NCI-H446 (cell line): ENCODE measurements around the gene VIPR1.
"Not testable (repeated sequence)": the region's sequence is repeated elsewhere in the genome, so short reads cannot be mapped to it uniquely, and the experiment has no call there.

ENCODE experiments used
- DNase-seq, 2 experiments: peaks; one replicate each; lab custom pipeline; 2025; lab: John Stamatoyannopoulos, UW

The VIPR1 gene

DNA sequence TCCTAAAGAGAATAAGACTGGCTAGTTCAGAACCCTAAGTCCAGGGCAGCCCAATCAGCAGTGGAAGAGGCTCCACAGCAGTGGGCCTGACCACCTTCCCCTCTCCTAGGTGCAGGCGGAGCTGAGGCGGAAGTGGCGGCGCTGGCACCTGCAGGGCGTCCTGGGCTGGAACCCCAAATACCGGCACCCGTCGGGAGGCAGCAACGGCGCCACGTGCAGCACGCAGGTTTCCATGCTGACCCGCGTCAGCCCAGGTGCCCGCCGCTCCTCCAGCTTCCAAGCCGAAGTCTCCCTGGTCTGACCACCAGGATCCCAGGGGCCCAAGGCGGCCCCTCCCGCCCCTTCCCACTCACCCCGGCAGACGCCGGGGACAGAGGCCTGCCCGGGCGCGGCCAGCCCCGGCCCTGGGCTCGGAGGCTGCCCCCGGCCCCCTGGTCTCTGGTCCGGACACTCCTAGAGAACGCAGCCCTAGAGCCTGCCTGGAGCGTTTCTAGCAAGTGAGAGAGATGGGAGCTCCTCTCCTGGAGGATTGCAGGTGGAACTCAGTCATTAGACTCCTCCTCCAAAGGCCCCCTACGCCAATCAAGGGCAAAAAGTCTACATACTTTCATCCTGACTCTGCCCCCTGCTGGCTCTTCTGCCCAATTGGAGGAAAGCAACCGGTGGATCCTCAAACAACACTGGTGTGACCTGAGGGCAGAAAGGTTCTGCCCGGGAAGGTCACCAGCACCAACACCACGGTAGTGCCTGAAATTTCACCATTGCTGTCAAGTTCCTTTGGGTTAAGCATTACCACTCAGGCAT, 33.7 kb downstream of the VIPR1 start:
- DNase-seq, result no peak

DNA sequence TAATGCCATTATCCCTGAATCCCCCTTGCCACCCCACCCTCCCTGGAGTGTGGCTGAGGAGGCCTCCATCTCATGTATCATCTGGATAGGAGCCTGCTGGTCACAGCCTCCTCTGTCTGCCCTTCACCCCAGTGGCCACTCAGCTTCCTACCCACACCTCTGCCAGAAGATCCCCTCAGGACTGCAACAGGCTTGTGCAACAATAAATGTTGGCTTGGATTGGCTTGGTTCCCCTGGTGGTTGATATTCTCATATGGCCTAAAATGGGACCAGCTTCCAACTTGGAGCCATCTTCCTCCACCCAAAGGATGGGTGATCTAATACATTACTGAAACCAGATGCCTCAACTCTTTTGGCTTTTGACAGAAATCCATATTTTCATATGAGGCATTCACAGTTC, 34.9 kb downstream of the VIPR1 start:
- no peak for DNase-seq

DNA sequence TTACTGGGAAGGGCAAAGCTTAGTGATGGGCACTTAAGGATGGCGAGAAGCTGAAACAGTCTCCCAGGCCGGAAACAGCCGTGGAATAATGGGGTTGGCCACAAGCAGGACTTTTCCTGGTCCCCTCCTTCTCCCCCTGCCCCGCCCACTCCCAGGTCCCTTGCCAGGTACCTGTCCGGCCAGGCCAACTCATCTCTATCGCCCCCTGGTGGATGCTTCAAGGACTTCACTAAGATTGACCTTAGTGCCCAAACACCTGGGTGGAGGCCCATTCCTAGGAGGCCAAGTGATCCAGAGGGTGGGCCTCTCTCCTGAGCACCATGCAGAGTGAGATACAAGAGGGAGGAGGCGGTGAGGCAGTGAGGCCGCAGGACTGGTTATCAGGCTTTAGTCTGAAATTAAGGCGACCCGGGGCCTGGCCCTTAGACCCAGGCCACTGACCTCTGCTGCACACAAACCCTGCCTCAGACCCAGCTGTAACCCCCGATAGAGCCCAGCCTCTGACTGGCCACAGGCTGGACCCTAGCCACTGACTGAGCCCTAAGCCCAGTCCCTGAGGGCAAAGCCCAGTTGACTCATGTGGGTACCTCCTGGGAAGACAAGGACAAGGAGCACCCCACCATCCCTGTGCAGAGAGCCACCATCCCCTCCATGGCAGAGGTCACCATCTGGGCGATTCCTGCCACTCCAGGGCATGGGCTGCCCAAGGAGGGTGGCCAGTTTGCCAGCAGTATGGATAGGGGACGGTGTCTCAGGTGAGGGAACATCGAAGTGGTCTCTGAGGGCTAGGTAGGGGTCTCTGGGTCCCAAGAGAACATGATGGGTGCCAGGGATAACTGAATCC, 37.6 kb downstream of the VIPR1 start:
- no peak for DNase-seq

DNA sequence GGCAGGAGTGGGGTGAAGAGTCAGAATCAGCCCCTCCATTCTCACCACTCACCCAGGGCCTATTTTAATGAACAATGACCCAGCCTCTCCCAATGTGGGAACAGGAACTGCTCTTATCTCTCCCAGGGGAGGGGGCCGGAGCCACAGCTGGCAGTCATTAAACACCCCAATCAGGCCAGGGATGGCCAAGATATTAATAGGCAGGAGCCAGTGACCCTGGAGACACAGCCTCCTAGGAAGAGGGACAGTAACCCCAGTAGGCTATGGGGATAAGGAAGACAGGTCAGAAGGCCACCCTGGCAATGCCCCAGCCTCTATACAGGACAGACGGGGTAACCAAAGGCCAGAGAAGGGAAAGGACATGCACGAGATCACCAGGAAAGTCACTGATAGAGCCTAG, 38.6 kb downstream of the VIPR1 start:
- DNase-seq, result no peak

DNA sequence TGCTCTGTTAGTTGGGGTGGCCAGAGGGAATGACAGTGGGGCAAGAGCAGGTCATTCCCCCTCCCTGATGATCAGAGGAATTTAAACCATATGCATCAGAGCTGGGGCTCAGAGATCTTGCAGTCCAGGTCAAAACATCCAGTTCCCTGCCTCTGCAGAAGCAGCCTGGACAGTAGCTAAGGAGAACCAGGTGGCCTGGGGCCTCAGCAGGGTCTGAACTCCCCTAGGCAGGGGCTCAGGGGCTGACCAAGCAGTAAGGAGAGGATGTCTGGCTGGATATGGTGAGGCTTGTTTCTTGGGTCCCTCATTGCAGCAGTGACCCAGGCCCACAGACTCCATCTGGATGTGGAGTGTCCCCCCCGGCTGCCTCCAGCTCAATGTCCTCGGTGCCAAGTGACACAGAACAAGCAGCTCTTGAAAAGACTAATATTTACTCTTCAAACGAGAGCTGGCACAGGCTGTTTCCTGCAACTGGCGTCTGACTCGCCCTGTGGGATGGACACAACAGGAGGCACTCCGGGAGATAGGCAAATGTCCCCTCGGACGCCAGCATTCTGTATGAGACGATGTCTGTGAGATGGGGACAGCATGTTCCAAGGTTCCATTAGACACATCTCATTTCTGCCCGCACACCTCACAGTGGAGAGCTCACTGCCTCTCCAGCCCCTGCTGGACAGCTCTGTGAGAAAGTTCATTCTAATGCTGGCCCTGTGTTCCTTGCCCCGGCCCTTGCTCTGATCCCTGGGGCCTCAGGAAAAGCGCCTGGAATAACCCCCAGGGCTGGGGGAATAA, 42.2 kb downstream of the VIPR1 start:
- DNase-seq, result no peak

DNA sequence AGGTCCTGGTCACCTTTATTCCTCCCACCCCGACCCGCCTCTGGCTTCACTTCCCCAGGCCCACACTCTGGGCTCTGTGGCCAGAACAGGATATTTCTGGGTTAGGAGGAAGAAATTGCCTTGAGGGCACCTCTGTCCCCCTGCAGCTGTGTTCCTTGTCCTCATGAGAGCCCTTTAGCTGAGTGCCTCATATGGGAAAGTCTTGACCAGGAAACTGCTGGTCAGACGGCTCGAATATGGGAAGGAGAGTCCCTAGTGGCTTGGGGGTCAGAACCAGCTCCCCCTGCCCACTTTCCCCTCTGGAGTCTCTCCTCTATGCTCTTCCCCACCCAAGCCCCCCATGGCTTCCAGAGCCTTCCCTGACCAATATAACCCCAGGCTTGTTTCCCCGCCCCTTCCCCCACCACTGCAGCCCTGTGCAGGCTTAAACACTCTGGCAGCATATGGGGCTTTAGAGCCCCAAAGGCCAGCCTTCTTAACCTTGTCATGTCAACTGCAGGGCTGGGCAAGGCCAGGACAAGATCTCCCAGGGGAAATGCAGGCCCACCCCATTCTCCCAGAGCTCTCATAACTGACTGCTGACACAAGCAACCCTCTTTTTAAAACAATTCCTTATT, 42.9 kb downstream of the VIPR1 start:
- no peak for DNase-seq

DNA sequence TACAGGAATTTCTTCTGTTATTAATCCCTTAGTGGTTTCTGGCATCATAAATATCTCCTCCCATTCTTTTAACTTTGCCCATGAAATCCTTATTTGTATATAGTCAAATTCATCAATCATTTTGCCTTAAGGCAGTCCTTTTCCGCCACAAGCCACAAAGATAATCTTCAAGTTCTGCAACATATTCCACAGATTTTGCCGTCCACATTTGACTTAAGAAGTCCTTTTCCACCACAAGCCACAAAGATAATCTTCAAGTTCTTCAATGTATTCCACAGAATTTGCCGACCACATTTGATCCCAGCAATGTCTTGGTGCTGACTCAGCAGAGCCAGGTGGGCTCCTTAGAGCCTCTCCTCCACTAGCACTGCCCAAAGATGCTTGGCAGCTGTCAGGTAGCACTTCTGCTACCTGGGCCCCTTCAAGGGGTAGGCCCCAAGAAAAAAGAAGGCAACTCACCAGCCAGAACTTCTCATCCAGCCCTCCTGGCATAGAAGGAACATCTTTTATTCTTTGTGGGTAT, 44.3 kb downstream of the VIPR1 start:
- no peak for DNase-seq

DNA sequence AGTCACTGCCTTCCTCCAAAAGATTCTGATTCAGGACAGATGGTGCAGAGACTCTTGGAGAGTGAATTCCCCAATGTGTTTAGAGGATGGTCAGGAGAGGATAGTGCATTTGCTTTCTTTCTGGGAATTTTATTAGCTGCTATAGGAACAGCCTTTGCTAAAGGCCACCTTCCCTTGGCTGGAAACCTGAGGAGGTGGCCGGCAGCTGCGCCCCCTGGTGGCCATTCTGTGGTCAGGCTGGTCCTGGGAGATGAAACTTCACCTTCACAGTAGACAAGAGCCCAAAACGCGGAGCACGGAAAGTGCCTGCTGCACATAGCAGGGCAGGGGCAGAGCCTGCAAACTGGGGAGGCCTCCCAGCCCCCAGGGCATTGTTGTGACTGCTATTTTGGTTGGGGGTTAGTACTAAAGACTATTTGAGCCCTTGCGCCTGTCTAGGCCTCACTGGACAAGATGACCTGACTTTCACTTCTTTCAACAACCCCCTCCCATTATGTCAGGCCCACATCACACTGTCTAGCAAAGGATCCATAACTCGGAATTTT, 45.0 kb downstream of the VIPR1 start:
- DNase-seq, result peak in 1 of 2 experiments; percentile 11

DNA sequence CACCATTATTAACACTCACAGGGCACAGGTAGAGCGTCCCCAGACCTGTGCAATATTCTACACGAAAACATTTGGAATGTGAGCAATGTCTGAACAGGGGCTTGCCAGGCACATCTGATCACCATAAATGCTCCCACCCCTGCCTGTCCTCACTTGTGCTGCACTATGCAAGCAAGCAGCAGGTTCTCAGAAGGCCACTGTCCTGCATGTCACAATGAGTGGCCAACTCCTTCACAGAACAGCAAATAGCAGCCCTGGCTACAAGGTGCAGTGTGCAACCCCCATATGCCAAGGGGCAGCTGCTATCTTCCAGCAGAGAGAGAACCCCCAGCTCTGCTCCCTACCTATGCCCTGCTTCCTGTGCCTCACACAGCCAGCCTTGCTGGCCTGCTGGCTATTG, 46.7 kb downstream of the VIPR1 start:
- no peak for DNase-seq

DNA sequence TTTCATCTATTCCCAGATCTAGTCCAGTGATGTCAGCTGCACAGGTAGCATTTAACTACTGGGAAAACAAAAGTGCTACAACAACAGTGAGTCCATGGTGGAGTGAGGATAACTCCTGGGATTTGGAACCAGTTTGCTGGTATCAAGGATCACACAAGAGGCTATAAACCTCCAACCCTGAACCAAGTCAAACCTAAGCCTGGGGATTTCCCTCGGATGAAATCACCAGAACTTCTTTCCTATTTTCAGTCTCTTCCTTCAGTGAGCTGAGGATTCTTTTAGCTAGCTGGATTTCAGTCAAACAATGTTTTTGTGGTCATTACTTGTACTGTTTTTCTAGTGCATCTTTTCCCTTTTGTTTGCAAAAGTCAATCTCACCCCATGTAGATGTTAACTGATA, 47.8 kb downstream of the VIPR1 start:
- DNase-seq, result no peak

DNA sequence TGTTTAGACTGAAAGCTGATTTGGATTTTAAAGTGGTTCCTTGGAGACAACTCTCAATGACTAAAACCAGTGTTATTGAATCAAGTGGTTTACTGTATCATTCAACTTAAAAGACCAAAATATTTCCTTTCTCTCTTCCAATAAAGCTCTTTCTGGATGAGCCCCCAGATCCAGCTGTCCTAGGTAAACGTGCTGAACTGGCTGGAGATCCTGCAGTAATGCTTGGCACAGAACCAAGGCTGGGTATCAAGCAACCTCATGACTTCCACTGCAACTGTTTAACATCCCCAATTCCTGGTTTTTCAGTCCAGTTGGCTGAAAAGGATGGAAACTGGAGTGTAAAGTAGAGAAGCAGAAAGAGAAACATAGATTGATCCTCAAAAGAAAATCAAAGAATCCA, 50.4 kb downstream of the VIPR1 start:
- DNase-seq, result no peak

DNA sequence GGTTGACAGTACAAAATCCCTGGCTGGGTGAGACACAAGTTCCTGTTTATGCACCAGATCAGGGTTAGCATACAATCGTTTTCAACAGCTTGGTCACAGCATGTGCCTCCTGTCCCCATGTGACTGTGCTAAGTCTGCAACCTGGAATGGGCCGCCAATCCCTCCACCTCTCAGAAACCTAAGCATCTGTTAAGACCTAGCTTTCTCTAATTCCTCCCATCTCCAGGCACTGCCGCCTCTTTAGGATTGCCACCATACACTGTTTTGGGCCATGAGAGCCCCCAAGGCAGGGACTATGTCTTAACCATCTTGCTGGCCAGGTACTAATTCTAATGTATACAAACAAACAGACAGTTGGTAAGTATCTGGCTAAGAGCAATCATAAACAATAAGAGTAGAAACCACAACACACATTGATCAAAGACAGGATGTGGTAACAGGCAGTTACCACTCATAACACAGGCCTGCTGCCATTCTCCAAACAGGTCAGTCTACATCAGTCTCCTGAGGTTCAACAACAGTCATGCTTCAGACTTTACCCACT, 53.7 kb downstream of the VIPR1 start:
- DNase-seq, result no peak

DNA sequence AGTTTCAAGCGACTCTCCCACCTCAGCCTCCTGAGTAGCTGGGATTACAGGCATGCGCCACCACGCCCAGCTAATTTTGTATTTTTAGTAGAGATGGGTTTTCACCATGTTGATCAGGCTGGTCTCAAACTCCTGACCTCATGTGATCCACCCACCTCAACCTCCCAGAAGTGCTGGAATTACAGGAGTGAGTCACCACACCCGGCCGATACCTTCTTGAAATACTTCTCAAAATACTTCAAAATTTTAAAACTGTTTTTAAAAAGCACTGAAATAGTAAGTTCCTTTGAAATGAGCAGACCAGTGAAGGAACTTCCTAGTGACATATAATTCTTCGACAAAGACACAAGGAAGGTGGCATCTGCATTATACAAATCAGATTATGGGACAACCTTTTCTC, 54.4 kb downstream of the VIPR1 start:
- DNase-seq, result not testable (repeated sequence)

DNA sequence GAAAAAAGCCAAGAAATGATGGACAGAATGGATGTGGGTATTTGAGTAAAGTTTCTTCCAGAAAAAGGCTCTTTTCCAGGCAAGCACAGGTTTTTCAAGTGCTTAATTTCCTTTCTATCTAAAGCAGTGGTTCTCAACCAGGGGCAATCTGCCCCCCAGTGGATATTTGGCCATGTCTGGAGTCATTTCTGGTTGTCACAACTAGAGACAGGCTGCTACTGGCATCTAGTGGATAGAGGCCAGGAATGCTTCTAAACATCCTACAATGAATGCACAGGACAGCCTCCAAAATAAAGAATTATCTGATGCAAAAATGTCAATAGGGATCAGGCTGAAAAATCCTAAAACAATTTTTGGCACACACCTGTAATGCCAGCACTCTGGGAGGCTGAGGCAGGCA, 55.4 kb downstream of the VIPR1 start:
- no peak for DNase-seq

DNA sequence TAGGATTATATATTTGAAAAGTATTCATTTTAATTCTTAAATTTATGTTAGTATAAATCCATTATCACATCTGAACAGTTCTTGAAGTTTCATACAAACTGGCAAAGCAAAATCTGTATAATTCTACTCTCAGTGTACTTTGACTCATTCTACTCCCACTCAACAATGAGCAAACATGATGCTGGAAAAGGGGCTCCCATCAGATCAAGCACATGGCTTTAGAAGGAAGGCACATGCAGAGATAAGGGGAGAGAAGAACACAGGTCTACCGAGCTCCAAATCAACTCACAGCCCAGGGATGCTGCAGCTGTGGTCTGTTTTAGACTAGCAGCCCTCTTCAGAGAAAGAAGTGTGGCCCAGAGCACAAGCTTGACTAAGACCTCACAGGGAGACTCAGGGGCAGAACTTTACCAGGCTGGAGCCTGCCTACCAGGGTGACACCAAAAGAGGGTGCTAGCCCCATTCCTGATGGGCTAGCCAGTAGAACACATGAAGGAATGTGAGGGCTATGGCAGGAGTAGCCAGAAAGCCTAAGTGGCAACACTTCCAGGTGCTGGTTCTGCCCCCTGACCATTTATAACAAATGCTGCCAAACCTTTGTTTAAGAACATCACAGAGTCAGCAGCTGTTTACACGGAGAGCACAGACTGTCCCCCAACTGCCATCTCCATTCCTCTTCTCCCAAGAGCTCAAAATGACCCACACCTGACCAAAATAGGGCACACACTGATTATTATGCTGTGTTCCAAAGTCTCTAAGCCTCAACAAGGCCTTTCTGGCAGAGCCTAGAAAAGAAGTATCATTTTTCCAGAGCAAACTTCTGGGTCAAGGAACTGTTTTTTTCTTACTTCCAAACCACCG, 59.8 kb downstream of the VIPR1 start:
- DNase-seq, result no peak

DNA sequence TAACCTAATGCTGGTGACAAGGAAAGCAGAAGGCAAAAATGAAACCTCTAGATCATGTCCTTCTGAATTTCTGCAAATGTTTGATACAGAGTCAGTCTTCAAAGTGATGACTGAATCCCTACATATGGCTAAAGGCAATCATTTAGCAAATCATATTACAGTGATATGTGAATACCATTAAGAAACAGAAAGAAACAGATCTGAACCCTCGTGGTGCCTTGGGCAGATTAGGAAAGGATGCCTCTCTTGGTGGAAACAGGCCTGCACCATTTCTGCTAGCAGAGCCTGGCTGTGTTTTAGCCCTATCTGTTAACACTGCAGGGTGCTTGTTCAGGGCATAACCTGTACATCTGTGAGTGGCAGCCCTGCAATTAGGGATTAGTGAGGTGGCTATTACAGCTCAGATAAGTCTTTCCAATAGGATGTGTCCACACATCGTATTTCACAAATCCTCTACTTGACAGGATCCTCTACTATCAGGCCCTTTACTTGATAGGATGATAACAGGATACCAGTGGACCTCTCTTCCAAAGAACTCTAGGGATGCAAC, 67.2 kb downstream of the VIPR1 start:
- no peak for DNase-seq

DNA sequence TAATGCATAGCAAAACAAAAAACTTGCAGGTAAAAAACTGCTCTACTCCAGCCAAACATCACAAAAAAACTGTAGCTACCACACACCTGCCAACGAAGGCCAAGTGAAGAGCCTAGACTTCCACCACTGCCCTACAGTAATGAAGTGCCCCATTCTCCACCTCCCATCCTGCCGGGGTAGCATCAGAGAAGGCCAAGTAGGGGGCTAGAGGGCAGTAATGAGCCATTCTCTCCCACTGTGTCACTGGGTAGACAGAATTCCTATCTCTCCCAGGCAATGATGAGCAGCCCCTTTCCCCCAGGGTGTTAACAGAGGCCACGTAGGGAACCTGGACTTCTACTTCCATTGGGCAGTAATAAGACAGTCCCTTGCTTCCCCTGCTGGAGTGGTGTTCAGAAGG, 69.8 kb downstream of the VIPR1 start:
- no peak for DNase-seq

DNA sequence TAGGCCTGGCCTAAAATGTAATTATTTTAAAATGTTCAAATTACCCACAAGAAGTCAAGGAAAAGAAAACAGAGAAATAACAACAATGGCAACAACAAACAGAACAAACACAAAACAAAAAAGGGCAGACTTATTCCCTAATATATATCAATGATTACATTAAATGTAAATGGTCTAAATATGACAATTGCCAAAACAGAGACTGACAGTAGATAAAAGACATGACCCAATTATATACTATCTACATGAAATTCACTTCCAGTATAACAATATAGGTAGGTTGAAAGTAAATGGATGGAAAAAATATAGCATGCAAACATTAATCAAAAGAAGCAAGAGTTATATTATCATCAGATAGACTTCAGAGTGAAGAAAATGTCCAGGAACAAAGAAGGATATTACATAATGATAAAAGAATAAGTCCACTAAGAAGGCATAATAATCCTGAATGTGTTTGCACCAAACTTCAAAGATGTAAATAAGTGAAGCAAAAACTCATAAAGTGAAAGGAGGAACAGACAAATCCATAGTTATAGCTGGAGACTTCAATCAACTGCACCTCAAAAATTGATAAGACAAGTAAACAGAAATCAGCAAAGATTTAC, 72.8 kb downstream of the VIPR1 start:
- DNase-seq, result no peak

DNA sequence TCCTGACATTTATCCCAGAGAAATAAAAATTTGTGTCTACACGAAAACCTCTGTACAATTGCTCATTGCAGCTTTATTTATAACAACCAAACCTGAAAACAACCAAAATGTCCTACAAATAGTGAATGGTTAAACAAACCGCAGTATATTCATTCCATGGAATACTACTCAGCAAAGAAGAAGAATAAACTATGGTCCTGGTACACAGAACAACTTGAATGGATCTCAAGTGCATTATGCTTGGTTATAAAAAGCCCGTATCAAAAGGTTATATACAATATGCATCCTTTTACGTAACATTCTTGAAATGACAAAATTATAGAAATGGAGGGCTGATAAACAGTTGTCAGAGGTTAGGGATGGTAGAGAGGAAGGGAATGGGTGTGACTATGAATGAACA, 75.6 kb downstream of the VIPR1 start:
- DNase-seq, result no peak

DNA sequence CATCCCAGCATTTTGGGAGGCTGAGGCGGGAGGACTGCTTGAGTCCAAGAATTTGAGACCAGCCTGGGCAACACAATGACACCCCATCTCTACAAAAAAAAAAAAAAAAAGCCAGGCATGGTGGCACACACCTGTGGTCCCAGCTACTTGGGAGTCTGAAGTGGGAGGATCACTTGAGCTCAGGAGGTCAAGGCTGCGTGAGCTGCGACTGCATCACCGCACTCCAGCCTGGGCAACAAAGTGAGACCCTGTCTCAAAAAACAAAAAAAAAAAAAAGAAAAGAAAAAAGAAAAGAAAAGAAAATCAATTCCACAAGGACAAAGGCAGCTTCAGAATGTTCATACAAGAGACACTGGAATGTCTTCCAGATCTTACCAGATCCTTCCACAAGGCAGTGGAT, 76.9 kb downstream of the VIPR1 start:
- not testable (repeated sequence) for DNase-seq
